Thyroid gland (tissue), 4 donors: Measurements from ENCODE around the gene MRAS.

ENCODE experiments used
- CTCF ChIP-seq, 6 experiments: fragments of 200-600 bp in 3 of 6; fragments of 450-650 bp in 3 of 6; sonication (generic) in 3 of 6; IDR thresholded peaks; one replicate each; pipeline ENCODE4 v1.5.1; 2016 to 2019; ENCODE audit warnings: antibody characterized with exemption in 6 of 6, mild to moderate bottlenecking in 2 of 6, inconsistent platforms in 1 of 6, moderate library complexity in 1 of 6
- POLR2A ChIP-seq, 2 donors: fragments of 450-650 bp; IDR thresholded peaks; one replicate each; pipeline ENCODE4 v1.6.1; 2017; ENCODE audit warnings: antibody characterized with exemption in 2 of 2, mild to moderate bottlenecking in 2 of 2, moderate library complexity in 1 of 2

DNA sequence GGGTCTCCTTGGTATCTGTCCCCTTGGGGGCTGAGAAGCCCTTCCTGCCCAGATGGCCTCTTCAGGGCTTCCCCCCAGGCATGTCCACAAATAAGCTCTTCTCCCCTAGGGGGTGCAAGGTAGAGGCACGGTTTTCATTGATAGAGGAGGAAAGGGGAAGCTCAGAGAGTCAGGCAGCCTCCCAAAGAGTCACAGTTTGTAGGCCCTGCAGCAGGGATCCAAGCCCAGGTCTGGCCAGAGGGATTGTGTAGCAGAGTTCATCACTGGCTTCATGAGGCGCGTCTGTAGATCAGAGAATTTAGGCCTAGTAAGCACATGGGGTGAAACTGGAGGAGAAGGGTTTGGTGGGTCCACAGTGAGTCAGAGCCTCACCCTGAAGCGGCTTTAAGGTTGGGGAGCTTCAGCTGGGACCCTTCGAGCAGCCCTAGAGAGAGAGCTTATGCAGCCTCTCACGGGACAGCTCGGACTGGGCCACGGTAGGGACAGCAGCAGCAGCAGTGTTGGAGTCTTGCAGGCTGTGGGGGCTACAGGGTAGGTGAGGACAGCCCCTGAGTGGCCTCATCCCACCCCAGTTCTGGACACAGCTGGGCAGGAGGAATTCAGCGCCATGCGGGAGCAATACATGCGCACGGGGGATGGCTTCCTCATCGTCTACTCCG is 48.5 kb downstream of the MRAS start:
- TF ChIP-seq CTCF (IDR thresholded peaks at IDR 0.05) (no peak), POLR2A (IDR thresholded peaks at IDR 0.05) (no peak)
